ENCODE results near the gene DAP. TPM values are rescaled to one million over a fixed set of nuclear protein-coding genes. Genes with fewer than 3 reads are reported as not detected.

Gene DAP
- total RNA-seq, 1 donor from 2014 or later, result 22.9 TPM

GRCh38 chr5:10671041-10672008, 89.7 kb downstream of the DAP start:
- H3K9me3 ChIP-seq (replicated peaks), result no peaks in the 10 kb centered on the region
- H3K4me3 ChIP-seq, result no peak overlapping the region
- no peaks in the 10 kb centered on the region for H3K4me1 ChIP-seq
- H3K27me3 ChIP-seq (ENCODE audit: low read depth), result peaks cover 15% of the 10 kb centered on the region
- no peaks in the 10 kb centered on the region for H3K36me3 ChIP-seq
- no peak for TF ChIP-seq CTCF (IDR thresholded peaks at IDR 0.05; ENCODE audit: borderline replicate concordance)
- no peak overlapping the region for H3K27ac ChIP-seq (replicated peaks)
- intact Hi-C loops (cut with micrococcal nuclease), result no loop called here
- no peak for DNase-seq

GRCh38 chr5:10669983-10670382, 91.1 kb downstream of the DAP start:
- Histone ChIP-seq H3K27me3 (ENCODE audit: low read depth) (peaks cover 12% of the 10 kb centered on the region), H3K27ac (replicated peaks) (no peak overlapping the region), H3K4me3 (no peak overlapping the region), H3K4me1 (no peaks in the 10 kb centered on the region), H3K36me3 (no peaks in the 10 kb centered on the region), H3K9me3 (replicated peaks) (no peaks in the 10 kb centered on the region)
- no peak for DNase-seq
- intact Hi-C loops (cut with micrococcal nuclease), result no loop called here
- no peak for TF ChIP-seq CTCF (IDR thresholded peaks at IDR 0.05; ENCODE audit: borderline replicate concordance)

GRCh38 chr5:10668697-10669096, 92.3 kb downstream of the DAP start:
- intact Hi-C loops (cut with micrococcal nuclease), result no loop called here
- TF ChIP-seq CTCF (IDR thresholded peaks at IDR 0.05; ENCODE audit: borderline replicate concordance), result no peak

GRCh38 chr5:10667431-10668057, 93.5 kb downstream of the DAP start:
- H3K27me3 ChIP-seq (ENCODE audit: low read depth), result peaks cover 4% of the 10 kb centered on the region
- H3K27ac ChIP-seq (replicated peaks), result no peak overlapping the region
- no peak for DNase-seq
- H3K36me3 ChIP-seq, result no peaks in the 10 kb centered on the region
- peaks cover 7% of the 10 kb centered on the region for H3K4me1 ChIP-seq
- TF ChIP-seq CTCF (IDR thresholded peaks at IDR 0.05; ENCODE audit: borderline replicate concordance), result no peak
- no peak overlapping the region for H3K4me3 ChIP-seq
- intact Hi-C loops (cut with micrococcal nuclease), result no loop called here
- no peaks in the 10 kb centered on the region for H3K9me3 ChIP-seq (replicated peaks)

More at GRCh38 chr5:10668697-10669096, 92.3 kb downstream of the DAP start:
- no peak overlapping the region for H3K4me3 ChIP-seq
- no peaks in the 10 kb centered on the region for H3K9me3 ChIP-seq (replicated peaks)
- H3K4me1 ChIP-seq, result peaks cover 5% of the 10 kb centered on the region
- no peaks in the 10 kb centered on the region for H3K36me3 ChIP-seq
- DNase-seq, result no peak
- H3K27me3 ChIP-seq (ENCODE audit: low read depth), result peaks cover 4% of the 10 kb centered on the region
- H3K27ac ChIP-seq (replicated peaks), result no peak overlapping the region

GRCh38 chr5:10666531-10667299, 94.3 kb downstream of the DAP start:
- no peaks in the 10 kb centered on the region for H3K36me3 ChIP-seq
- H3K27ac ChIP-seq (replicated peaks), result no peak overlapping the region
- TF ChIP-seq CTCF (IDR thresholded peaks at IDR 0.05; ENCODE audit: borderline replicate concordance), result no peak
- intact Hi-C loops (cut with micrococcal nuclease), result no loop called here
- peaks cover 4% of the 10 kb centered on the region for H3K27me3 ChIP-seq (ENCODE audit: low read depth)
- H3K4me3 ChIP-seq, result no peak overlapping the region
- H3K9me3 ChIP-seq (replicated peaks), result no peaks in the 10 kb centered on the region
- peaks cover 7% of the 10 kb centered on the region for H3K4me1 ChIP-seq
- no peak for DNase-seq

Measured in left ventricle myocardium inferior (tissue), 1 donor.